Stimulated activated CD8-positive, alpha-beta memory T cell treated with anti-CD3 and anti-CD28 coated beads, Interleukin-12 subunit alpha, Interleukin-12 subunit beta, amount 100 ng/mL, for 4 hours (primary cell): ENCODE results near the gene LIPN.

Source experiments
- DNase-seq: peaks from one replicate; pipeline ENCODE4 v3.0.0-alpha.2; 2020; ENCODE audit warnings: low read depth

LIPN gene

DNA sequence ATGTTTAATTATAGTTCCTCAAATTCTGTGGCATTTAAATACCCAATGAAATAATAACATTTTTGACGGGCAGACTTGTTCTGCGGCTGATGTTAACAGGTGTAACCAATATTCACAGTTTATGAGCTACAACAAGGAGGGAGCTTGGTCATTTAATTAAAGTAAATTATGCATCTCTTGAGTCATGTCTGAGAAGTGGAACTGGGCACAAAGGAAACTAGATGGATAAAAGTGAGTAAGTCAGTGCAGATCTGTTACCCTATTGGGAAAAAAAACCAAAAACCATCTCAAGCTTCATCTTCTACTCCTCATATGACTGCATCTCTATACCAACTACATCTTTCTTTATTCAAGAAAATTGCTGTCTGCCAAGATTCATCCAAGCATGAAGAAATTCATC lies 67.9 kb downstream of the LIPN start:
- no peak for DNase-seq

DNA sequence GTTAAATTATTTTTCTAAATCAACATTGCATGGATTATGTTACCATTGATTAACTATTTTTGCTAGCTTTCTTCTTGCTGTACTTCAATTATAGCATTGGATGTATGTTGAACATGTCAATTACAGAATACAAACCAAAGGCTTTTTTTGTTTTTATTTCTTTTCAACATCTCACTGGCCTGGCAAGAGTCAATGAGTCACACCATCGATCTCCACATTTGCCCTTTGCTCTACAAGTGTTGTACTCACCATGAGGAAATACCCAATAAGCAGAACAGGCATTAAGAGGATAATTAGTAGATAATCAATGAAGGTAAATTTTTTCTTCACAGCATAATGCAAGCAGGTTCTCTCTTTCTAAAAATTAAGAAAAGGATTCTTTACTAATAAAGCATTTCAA lies 68.5 kb downstream of the LIPN start:
- no peak for DNase-seq
